Measurements from ENCODE around the gene FLII. TPM values are rescaled to one million over a fixed set of nuclear protein-coding genes. Genes with fewer than 3 reads are reported as not detected.

Gene FLII
- total and polyA plus RNA-seq, 2 of the 8 experiments (the other 6 are each of a cell fraction or from before 2014, with no cell fraction given): 300 to 549 TPM

- TF ChIP-seq RAD21 (IDR thresholded peaks at IDR 0.05 in 1 of 2, conservative IDR thresholded peaks at IDR 0.05 in 1 of 2; ENCODE audit: low read depth in 2 of 2, low read length in 2 of 2) (no peak), SP2 (IDR thresholded peaks at IDR 0.05; ENCODE audit: low read length) (no peak), TCF12 (IDR thresholded peaks at IDR 0.05; ENCODE audit: low read depth, low read length) (no peak), RBBP5 (IDR thresholded peaks at IDR 0.05; ENCODE audit: borderline replicate concordance, low read depth, low read length) (no peak), POLR2AphosphoS5 (IDR thresholded peaks at IDR 0.05; ENCODE audit: low read depth, low read length) (no peak), CBX5 (IDR thresholded peaks at IDR 0.05; ENCODE audit: low read depth, low read length) (no peak), ATF3 (IDR thresholded peaks at IDR 0.05; ENCODE audit: insufficient read depth, low read depth, low read length) (no peak), RXRA (IDR thresholded peaks at IDR 0.05; ENCODE audit: insufficient read depth, low read depth, low read length) (no peak)
- TF ChIP-seq, protein P1, sequence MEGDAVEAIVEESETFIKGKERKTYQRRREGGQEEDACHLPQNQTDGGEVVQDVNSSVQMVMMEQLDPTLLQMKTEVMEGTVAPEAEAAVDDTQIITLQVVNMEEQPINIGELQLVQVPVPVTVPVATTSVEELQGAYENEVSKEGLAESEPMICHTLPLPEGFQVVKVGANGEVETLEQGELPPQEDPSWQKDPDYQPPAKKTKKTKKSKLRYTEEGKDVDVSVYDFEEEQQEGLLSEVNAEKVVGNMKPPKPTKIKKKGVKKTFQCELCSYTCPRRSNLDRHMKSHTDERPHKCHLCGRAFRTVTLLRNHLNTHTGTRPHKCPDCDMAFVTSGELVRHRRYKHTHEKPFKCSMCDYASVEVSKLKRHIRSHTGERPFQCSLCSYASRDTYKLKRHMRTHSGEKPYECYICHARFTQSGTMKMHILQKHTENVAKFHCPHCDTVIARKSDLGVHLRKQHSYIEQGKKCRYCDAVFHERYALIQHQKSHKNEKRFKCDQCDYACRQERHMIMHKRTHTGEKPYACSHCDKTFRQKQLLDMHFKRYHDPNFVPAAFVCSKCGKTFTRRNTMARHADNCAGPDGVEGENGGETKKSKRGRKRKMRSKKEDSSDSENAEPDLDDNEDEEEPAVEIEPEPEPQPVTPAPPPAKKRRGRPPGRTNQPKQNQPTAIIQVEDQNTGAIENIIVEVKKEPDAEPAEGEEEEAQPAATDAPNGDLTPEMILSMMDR (IDR thresholded peaks at IDR 0.05; ENCODE audit: control extremely low read depth in 1 of 3, insufficient read depth in 1 of 3, low read depth in 1 of 3, low read length in 3 of 3): no peak
These were observed 3.1 kb upstream of the FLII start (continued) for GRCh38 chr17:18261659-18262058.
